NB4 (cell line): ENCODE data around the gene LIG4.

Experiments used
- CTCF ChIP-seq: IDR thresholded peaks from one replicate; pipeline ENCODE4 v1.5.1; 2012; ENCODE audit warnings: low read depth, low read length
- MAX ChIP-seq: IDR thresholded peaks from 2 replicates; pipeline ENCODE4 v1.6.1; 2011; ENCODE audit warnings: low read depth, low read length
- POLR2A ChIP-seq: IDR thresholded peaks from 2 replicates; pipeline ENCODE4 v1.6.1; 2011; ENCODE audit warnings: mild to moderate bottlenecking; ENCODE audit not compliant: insufficient read length; ENCODE audit errors: extremely low read depth

- TF ChIP-seq CTCF (no peak), POLR2A (no peak), MAX (no peak)
These were observed 14.4 kb downstream of the LIG4 start for GRCh38 chr13:108200781-108201398.
